HUES48 (cell line): ENCODE measurements around the gene AKT3.

Source experiments
- H3K27ac ChIP-seq: one replicate; pipeline ENCODE4 v1.7.0; 2013; ENCODE audit warnings: low read depth, low read length, inconsistent platforms
- H3K27me3 ChIP-seq: 2 replicates; pipeline ENCODE4 v1.6.1; 2013; ENCODE audit warnings: mild to moderate bottlenecking, low read length; ENCODE audit not compliant: control insufficient read depth, insufficient read depth
- H3K36me3 ChIP-seq: 2 replicates; pipeline ENCODE4 v1.6.1; 2013; ENCODE audit warnings: low read length; ENCODE audit not compliant: control insufficient read depth, insufficient read depth
- H3K4me1 ChIP-seq: 2 replicates; pipeline ENCODE4 v1.6.1; 2013; ENCODE audit warnings: mild to moderate bottlenecking, low read length; ENCODE audit not compliant: control insufficient read depth, insufficient read depth
- H3K4me3 ChIP-seq: 2 replicates; pipeline ENCODE4 v1.5.1; 2013; ENCODE audit warnings: mild to moderate bottlenecking, low read depth, low read length
- H3K9ac ChIP-seq: 2 replicates; pipeline ENCODE4 v1.6.1; 2013; ENCODE audit warnings: mild to moderate bottlenecking, low read depth, low read length, moderate library complexity
- H3K9me3 ChIP-seq: 2 replicates; pipeline ENCODE4 v1.6.1; 2013; ENCODE audit warnings: low read length; ENCODE audit not compliant: control insufficient read depth, insufficient read depth

Gene AKT3

GRCh38 chr1:243851765-243852164, 1.7 kb upstream of the AKT3 start:
- Histone ChIP-seq H3K36me3 (no peaks in the 10 kb centered on the region), H3K4me1 (peaks cover 29% of the 10 kb centered on the region), H3K27me3 (peaks cover 7% of the 10 kb centered on the region; the same call in 1 of the 2 replicates), H3K9me3 (no peaks in the 10 kb centered on the region), H3K9ac (0 out of 2 replicates have a peak overlapping the region, but pooled peaks have one; percentile 92), H3K27ac (no peak overlapping the region), H3K4me3 (peak overlapping the region; percentile 78)

- Histone ChIP-seq H3K27me3 (peaks cover 7% of the 10 kb centered on the region; the same call in 1 of the 2 replicates), H3K4me3 (peak overlapping the region; percentile 78), H3K9ac (peak overlapping the region; percentile 92), H3K27ac (peak overlapping the region; percentile 99), H3K4me1 (peaks cover 30% of the 10 kb centered on the region), H3K9me3 (no peaks in the 10 kb centered on the region), H3K36me3 (no peaks in the 10 kb centered on the region)
Measured at GRCh38 chr1:243851257-243851756, 1.3 kb upstream of the AKT3 start.

GRCh38 chr1:243850452-243851256, 611 bp upstream of the AKT3 start:
- H3K4me1 ChIP-seq, result peaks cover 26% of the 10 kb centered on the region
- no peaks in the 10 kb centered on the region for H3K36me3 ChIP-seq
- H3K9me3 ChIP-seq, result no peaks in the 10 kb centered on the region
- H3K27ac ChIP-seq, result peak overlapping the region; percentile 99
- H3K27me3 ChIP-seq, result peaks cover 7% of the 10 kb centered on the region; the same call in 1 of the 2 replicates
- H3K4me3 ChIP-seq, result peak overlapping the region; percentile 78
- H3K9ac ChIP-seq, result peak overlapping the region; percentile 92

GRCh38 chr1:243849421-243850201, 432 bp downstream of the AKT3 start:
- Histone ChIP-seq H3K4me1 (peaks cover 23% of the 10 kb centered on the region), H3K9ac (no peak overlapping the region), H3K36me3 (no peaks in the 10 kb centered on the region), H3K27me3 (peaks cover 7% of the 10 kb centered on the region; the same call in 1 of the 2 replicates), H3K27ac (peak overlapping the region; percentile 99), H3K9me3 (no peaks in the 10 kb centered on the region), H3K4me3 (peak overlapping the region; percentile 80)

GRCh38 chr1:243848858-243849420, 1.1 kb downstream of the AKT3 start:
- peaks cover 23% of the 10 kb centered on the region for H3K4me1 ChIP-seq
- H3K27ac ChIP-seq, result peak overlapping the region; percentile 99
- peak overlapping the region; percentile 60; the same call in 1 of the 2 replicates for H3K9ac ChIP-seq
- peak overlapping the region; percentile 80 for H3K4me3 ChIP-seq
- H3K27me3 ChIP-seq, result peaks cover 7% of the 10 kb centered on the region; the same call in 1 of the 2 replicates
- no peaks in the 10 kb centered on the region for H3K9me3 ChIP-seq
- no peaks in the 10 kb centered on the region for H3K36me3 ChIP-seq

- peak overlapping the region; percentile 99 for H3K27ac ChIP-seq
- H3K9me3 ChIP-seq, result no peaks in the 10 kb centered on the region
- no peak overlapping the region for H3K9ac ChIP-seq
Measured at GRCh38 chr1:243848165-243848857, 1.7 kb downstream of the AKT3 start.

GRCh38 chr1:243846761-243847160, 3.3 kb downstream of the AKT3 start:
- peaks cover 4% of the 10 kb centered on the region; the same call in 1 of the 2 replicates for H3K27me3 ChIP-seq
- H3K27ac ChIP-seq, result no peak overlapping the region
- no peak overlapping the region for H3K9ac ChIP-seq
- no peaks in the 10 kb centered on the region for H3K36me3 ChIP-seq
- H3K4me1 ChIP-seq, result peaks cover 26% of the 10 kb centered on the region
- no peaks in the 10 kb centered on the region for H3K9me3 ChIP-seq
- no peak overlapping the region for H3K4me3 ChIP-seq

More at GRCh38 chr1:243848165-243848857, 1.7 kb downstream of the AKT3 start:
- H3K36me3 ChIP-seq, result no peaks in the 10 kb centered on the region
- H3K27me3 ChIP-seq, result peaks cover 7% of the 10 kb centered on the region; the same call in 1 of the 2 replicates
- peaks cover 23% of the 10 kb centered on the region for H3K4me1 ChIP-seq
- H3K4me3 ChIP-seq, result peak overlapping the region; percentile 80

- Histone ChIP-seq H3K4me1 (peaks cover 19% of the 10 kb centered on the region; the same call in 1 of the 2 replicates), H3K9me3 (no peaks in the 10 kb centered on the region), H3K27ac (no peak overlapping the region), H3K27me3 (no peaks in the 10 kb centered on the region), H3K4me3 (no peak overlapping the region), H3K36me3 (no peaks in the 10 kb centered on the region), H3K9ac (no peak overlapping the region)
Measured at GRCh38 chr1:243845888-243846287, 4.2 kb downstream of the AKT3 start.

- H3K9me3 ChIP-seq, result no peaks in the 10 kb centered on the region
- H3K4me3 ChIP-seq, result no peak overlapping the region
- H3K9ac ChIP-seq, result no peak overlapping the region
- peaks cover 19% of the 10 kb centered on the region; the same call in 1 of the 2 replicates for H3K4me1 ChIP-seq
- no peak overlapping the region for H3K27ac ChIP-seq
- no peaks in the 10 kb centered on the region for H3K36me3 ChIP-seq
- H3K27me3 ChIP-seq, result no peaks in the 10 kb centered on the region
Measured at GRCh38 chr1:243844186-243844585, 5.9 kb downstream of the AKT3 start.

GRCh38 chr1:243842978-243843511, 7.0 kb downstream of the AKT3 start:
- H3K4me3 ChIP-seq, result no peak overlapping the region

More at GRCh38 chr1:243842978-243843511, 7.0 kb downstream of the AKT3 start:
- Histone ChIP-seq H3K27me3 (no peaks in the 10 kb centered on the region), H3K27ac (peak overlapping the region; percentile 63), H3K9me3 (no peaks in the 10 kb centered on the region), H3K36me3 (no peaks in the 10 kb centered on the region), H3K9ac (no peak overlapping the region), H3K4me1 (peaks cover 12% of the 10 kb centered on the region; the same call in 1 of the 2 replicates)
